Testis (tissue), 2 donors: Measurements from ENCODE around the gene TECR.

Experiments used
- POLR2A ChIP-seq: fragments of 450-650 bp; IDR thresholded peaks from one replicate; pipeline ENCODE4 v1.6.1; 2017; ENCODE audit warnings: antibody characterized with exemption, mild to moderate bottlenecking, moderate library complexity
- TF ChIP-seq, protein P1 (sequence below), 3 experiments: fragments of 450-650 bp in 2 of 3; fragments of 200-600 bp in 1 of 3; sonication (generic) in 1 of 3; IDR thresholded peaks; one replicate each; pipeline ENCODE4 v1.5.1; 2016 to 2019; ENCODE audit warnings: antibody characterized with exemption in 3 of 3, mild to moderate bottlenecking in 2 of 3, moderate library complexity in 1 of 3

DNA sequence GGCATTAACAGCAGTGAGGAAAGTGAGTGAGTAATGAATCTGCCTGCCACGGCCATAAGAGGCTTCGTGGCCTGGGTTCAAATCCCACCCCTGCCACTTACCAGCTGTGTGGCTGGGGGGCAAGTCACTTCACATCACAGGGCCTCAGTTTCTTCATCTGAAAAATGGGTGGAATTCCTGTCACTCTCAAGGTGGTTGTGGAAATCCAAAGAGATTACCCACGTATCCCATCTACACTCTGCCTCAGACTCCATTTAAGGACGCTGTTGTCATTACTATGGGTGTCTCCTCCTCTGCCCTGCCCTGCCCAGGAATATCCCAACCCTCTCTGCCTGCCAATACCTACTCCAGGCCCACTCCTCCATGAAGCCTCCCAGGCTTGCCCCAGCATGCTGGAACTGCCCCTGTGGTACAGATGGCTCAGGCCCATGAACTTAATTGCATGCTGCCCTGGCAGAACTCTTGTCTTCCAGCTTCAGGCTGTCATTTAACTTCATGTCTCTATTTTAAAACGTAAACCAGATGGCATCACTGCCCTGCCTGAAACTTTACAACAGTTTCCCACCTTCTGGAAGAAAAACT lies 36.5 kb upstream of the TECR start:
- TF ChIP-seq, protein P1, sequence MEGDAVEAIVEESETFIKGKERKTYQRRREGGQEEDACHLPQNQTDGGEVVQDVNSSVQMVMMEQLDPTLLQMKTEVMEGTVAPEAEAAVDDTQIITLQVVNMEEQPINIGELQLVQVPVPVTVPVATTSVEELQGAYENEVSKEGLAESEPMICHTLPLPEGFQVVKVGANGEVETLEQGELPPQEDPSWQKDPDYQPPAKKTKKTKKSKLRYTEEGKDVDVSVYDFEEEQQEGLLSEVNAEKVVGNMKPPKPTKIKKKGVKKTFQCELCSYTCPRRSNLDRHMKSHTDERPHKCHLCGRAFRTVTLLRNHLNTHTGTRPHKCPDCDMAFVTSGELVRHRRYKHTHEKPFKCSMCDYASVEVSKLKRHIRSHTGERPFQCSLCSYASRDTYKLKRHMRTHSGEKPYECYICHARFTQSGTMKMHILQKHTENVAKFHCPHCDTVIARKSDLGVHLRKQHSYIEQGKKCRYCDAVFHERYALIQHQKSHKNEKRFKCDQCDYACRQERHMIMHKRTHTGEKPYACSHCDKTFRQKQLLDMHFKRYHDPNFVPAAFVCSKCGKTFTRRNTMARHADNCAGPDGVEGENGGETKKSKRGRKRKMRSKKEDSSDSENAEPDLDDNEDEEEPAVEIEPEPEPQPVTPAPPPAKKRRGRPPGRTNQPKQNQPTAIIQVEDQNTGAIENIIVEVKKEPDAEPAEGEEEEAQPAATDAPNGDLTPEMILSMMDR (IDR thresholded peaks at IDR 0.05) = no peak
- TF ChIP-seq POLR2A = no peak
